NCI-H187 treated with DMSO at 0.1 percent for 48 hours (cell line): Measurements from ENCODE around the gene HDGF.
A peak's percentile ranks its signal among the peaks of the same experiment; 100 is the strongest.

ENCODE experiments used
- DNase-seq: peaks from one replicate; lab custom pipeline; 2025; lab: John Stamatoyannopoulos, UW

HDGF gene

DNA sequence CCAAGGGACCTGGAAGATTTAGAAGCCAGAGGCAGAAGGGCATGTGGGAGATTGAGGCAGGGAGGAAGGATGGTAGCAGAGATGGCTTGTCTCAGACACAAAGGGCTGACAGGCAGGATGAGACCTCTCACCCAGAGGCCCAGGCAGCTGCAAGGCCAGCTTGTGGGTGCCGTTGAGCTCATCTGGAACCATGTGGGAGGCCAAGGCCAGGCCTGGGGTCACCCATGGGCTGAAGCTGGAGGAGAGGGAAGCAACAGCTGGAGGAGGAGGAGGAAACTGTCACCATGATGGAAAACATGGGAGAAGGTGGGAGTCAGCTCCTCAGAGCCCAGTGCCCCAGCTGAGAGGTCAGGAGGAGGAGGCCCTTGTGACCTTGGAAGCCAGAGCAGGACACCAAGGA, 52.5 kb downstream of the HDGF start:
- DNase-seq, result no peak

DNA sequence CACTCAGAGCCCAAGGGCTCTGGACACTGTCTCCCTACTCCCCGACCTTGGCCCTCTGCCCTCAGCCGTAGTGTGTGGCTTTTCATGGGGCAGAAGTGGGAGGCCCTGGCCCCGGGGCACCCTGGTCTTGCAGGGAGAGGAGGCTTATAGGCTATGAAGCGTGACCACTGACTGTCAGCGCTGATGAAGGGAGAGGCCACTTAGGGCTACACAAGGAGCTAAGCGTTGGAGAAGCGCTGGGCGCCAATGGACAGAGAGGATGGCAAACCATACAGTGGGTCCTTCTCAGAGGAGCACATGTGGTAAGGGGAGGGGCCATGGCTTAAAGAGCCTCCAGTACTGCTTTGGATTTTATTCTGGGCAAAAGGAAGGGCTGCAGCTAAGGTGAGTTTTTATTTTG, 54.0 kb downstream of the HDGF start:
- peak; percentile 97 for DNase-seq

- DNase-seq, result no peak
Measured at GRCh38 chr1:156696755-156697154, 54.7 kb downstream of the HDGF start.

DNA sequence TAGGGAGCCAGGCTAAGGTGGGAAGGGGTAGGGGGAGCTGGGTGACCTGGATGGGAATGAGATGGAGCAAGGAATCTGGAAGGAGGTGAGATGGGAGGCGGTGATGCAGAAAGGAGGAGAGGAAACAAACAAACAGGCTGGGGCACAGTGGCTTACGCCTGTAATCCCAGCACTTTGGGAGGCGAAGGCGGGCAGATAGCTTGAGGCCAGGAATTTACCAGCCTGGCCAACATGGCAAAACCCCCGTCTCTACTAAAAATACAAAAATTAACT, 56.8 kb downstream of the HDGF start:
- no peak for DNase-seq

DNA sequence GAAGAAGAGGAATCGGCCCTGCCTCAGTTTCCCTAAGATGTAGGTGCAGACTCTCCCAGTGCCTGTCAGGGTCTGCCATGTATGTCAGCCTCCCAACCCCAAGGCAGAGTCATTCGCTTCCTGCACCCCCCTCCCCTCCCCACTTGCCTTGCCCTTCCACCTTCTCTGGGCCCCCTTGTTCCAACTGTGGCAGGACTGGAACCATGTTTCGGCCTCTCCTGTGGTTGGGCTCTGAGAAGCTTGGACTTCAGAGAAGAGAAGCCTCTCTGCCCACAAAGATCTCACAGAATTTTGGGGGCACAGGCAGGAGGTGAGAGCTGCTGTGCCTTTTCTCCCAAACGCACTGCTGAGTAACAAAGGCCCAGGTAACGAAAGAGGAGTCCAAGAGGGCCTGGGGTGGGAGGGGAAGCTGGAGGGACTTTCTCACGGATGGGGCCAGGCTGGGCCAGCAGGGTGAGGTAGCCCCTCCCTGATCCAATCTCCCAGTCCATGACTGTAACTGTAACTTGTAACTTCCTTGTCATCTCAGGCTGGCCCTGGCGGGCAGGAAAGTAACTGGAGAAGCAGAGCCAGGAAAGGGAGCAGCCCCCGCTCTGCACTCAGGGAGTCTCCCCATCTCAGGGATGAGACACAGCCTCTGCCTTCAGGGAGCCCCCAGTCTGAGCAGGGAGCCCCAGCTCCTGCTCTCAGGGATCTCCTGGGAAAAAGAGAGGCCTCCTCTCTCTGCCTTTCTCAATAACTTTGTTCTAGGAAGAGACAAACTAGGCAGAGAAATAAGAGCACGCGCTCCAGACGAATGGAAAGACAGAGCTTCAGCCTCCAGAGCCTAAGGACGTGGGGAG, 57.4 kb downstream of the HDGF start:
- DNase-seq, result no peak

GRCh38 chr1:156692925-156693847, 58.3 kb downstream of the HDGF start:
- DNase-seq, result peak; percentile 91

DNA sequence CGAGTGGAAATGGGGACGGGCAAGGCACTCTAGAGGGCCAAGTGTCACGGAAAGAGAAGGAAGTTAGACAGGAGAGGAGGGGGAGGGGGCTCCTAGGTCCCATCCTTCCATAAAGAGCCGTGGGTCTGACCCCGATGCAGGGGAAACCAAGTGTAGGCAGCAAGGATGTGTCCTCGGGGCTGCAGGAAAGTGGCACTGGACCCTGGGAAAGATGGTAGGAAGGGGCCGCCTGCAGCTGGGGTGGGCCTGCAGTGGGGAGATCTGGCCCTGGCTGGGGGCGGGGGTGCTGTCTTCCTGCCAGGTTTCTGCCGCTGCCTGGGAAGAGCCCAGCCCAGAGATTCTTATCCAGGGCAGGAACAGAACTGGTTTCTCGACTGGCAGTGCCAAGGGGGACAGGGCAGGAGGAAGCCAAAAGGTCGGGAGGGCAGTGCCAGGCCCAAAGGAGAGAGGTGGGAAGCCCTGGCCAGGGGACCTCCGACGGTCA, 59.0 kb downstream of the HDGF start:
- no peak for DNase-seq
